Measurements from ENCODE around the gene TIGD1. TPM values are rescaled to one million over a fixed set of nuclear protein-coding genes. Genes with fewer than 3 reads are reported as not detected.

The TIGD1 gene
- total and polyA plus RNA-seq, 2 of the 13 experiments (the other 11 are each of a cell fraction or from before 2014, with no cell fraction given), result 3.5 to 9.5 TPM

DNA sequence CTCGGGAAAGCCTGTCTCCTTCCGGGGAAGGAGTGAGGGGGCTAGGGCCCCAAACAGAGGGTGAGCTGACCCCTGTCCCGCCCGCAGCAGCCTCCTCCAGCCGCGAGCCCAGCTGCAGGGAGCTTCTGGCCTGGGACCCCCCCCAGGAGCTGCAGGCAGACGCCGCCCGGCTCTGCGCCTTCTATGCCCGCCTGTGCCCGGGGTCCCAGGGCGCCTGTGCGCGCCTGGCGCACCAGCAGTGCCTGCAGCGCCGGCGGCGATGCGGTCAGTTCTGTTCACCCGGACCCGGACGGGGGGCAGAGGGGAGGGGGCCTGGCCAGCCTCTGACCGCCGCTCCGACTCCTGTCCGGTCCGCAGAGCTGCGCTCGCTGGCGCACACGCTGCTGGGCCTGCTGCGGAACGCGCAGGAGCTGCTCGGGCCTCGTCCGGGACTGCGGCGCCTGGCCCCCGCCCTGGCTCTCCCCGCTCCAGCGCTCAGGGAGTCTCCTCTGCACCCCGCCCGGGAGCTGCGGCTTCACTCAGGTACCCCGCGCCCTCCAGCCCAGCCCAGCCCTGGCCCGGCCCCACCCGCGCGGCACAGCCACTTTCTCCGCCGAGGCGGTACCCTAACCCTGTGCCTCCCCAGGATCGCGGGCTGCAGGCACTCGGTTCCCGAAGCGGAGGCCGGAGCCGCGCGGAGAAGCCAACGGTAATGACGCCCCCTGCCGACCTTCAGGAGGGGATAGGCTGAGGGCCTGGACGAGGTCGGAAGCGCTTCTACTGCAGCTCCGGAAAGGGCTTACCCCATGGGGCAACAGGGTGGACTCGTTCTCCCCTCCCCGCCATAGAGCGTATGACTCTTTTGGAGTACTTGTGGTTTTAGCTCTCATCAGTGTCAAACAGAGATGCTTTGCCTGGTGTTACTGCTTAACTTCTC is 26.4 kb downstream of the TIGD1 start (continued):
- TF ChIP-seq HINFP (CRISPR knock-in tag; IDR thresholded peaks at IDR 0.05; ENCODE audit: low read depth), result peak; percentile 62
- no peak for TF ChIP-seq GLI4 (CRISPR knock-in tag; IDR thresholded peaks at IDR 0.05; ENCODE audit: borderline replicate concordance)
- TF ChIP-seq ATF6 (CRISPR knock-in tag; conservative IDR thresholded peaks at IDR 0.05), result no peak
- TF ChIP-seq BORCS8-MEF2B (CRISPR knock-in tag; IDR thresholded peaks at IDR 0.05), result peak; percentile 59; the same call in 1 of the 2 replicates
- TF ChIP-seq ZNF121 (CRISPR knock-in tag; IDR thresholded peaks at IDR 0.05), result peak; percentile 28; the same call in 1 of the 2 replicates
- no peak for TF ChIP-seq ZNF138 (CRISPR knock-in tag; IDR thresholded peaks at IDR 0.05; ENCODE audit: low read depth)
- no peak for TF ChIP-seq MEIS1 (CRISPR knock-in tag; IDR thresholded peaks at IDR 0.05; ENCODE audit: borderline replicate concordance)
- TF ChIP-seq, protein P1, sequence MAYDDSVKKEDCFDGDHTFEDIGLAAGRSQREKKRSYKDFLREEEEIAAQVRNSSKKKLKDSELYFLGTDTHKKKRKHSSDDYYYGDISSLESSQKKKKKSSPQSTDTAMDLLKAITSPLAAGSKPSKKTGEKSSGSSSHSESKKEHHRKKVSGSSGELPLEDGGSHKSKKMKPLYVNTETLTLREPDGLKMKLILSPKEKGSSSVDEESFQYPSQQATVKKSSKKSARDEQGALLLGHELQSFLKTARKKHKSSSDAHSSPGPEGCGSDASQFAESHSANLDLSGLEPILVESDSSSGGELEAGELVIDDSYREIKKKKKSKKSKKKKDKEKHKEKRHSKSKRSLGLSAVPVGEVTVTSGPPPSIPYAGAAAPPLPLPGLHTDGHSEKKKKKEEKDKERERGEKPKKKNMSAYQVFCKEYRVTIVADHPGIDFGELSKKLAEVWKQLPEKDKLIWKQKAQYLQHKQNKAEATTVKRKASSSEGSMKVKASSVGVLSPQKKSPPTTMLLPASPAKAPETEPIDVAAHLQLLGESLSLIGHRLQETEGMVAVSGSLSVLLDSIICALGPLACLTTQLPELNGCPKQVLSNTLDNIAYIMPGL (CRISPR knock-in tag; IDR thresholded peaks at IDR 0.05; ENCODE audit: borderline replicate concordance in 1 of 2, low read depth in 1 of 2), result peak; percentile 77 to 93
- TF ChIP-seq HNRNPH1 (optimal IDR thresholded peaks at IDR 0.05; ENCODE audit: low read depth, low read length), result no peak
- peak; percentile 84 for TF ChIP-seq EZH2 (conservative IDR thresholded peaks at IDR 0.05; ENCODE audit: low read depth, low read length)
- TF ChIP-seq, protein P2, sequence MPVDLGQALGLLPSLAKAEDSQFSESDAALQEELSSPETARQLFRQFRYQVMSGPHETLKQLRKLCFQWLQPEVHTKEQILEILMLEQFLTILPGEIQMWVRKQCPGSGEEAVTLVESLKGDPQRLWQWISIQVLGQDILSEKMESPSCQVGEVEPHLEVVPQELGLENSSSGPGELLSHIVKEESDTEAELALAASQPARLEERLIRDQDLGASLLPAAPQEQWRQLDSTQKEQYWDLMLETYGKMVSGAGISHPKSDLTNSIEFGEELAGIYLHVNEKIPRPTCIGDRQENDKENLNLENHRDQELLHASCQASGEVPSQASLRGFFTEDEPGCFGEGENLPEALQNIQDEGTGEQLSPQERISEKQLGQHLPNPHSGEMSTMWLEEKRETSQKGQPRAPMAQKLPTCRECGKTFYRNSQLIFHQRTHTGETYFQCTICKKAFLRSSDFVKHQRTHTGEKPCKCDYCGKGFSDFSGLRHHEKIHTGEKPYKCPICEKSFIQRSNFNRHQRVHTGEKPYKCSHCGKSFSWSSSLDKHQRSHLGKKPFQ (CRISPR knock-in tag; IDR thresholded peaks at IDR 0.05; ENCODE audit: insufficient replicate concordance), result no peak
- TF ChIP-seq SIN3B (IDR thresholded peaks at IDR 0.05; ENCODE audit: low read length), result no peak
- TF ChIP-seq, protein P3, sequence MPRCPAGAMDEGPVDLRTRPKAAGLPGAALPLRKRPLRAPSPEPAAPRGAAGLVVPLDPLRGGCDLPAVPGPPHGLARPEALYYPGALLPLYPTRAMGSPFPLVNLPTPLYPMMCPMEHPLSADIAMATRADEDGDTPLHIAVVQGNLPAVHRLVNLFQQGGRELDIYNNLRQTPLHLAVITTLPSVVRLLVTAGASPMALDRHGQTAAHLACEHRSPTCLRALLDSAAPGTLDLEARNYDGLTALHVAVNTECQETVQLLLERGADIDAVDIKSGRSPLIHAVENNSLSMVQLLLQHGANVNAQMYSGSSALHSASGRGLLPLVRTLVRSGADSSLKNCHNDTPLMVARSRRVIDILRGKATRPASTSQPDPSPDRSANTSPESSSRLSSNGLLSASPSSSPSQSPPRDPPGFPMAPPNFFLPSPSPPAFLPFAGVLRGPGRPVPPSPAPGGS (CRISPR knock-in tag; IDR thresholded peaks at IDR 0.05), result no peak
- TF ChIP-seq, protein P4, sequence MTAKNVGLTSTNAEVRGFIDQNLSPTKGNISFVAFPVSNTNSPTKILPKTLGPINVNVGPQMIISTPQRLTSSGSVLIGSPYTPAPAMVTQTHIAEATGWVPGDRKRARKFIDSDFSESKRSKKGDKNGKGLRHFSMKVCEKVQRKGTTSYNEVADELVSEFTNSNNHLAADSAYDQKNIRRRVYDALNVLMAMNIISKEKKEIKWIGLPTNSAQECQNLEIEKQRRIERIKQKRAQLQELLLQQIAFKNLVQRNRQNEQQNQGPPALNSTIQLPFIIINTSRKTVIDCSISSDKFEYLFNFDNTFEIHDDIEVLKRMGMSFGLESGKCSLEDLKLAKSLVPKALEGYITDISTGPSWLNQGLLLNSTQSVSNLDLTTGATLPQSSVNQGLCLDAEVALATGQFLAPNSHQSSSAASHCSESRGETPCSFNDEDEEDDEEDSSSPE (CRISPR knock-in tag; IDR thresholded peaks at IDR 0.05), result 0 out of 2 replicates have a peak, but pooled peaks have one; percentile 17
- TF ChIP-seq ZUFSP (CRISPR knock-in tag; IDR thresholded peaks at IDR 0.05; ENCODE audit: borderline replicate concordance), result no peak
